ENCODE data around the gene KRTAP3-1. TPM values are rescaled to one million over a fixed set of nuclear protein-coding genes. Genes with fewer than 3 reads are reported as not detected.
"Not testable (repeated sequence)": the region's sequence is repeated elsewhere in the genome, so short reads cannot be mapped to it uniquely, and the experiment has no call there.

The KRTAP3-1 gene
- total RNA-seq (2014; rRNA removed; shearing (Covaris generic)) = not detected in 2 replicates
- not detected in 2 replicates for total RNA-seq (2022)
- not detected for Bru-seq, nascent RNA
- BruChase-seq, experiment 1, labeled RNA remaining after a 6-hour chase = not detected
- not detected for BruChase-seq, experiment 2, labeled RNA remaining after a 2-hour chase
- long read RNA-seq = 0 reads

DNA sequence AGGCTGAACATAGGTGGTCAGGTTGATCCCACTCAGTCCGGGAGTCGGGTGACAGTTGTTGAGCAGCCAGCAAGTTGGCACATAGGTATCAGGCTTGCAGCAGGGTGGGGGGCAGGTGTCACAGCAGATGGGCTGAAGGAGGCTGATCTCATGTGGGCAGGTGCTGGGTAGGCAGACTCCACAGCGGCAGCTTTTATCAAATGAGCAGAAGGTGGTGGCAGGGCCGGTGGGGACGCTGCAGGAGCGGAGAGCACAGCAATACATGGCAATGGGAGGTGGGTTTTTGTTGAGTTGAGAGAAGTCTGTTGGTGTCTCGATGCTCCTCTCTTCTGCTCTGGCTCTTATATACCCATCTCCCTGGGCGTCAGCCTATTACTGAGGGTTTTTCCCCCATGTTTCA, at the start of gene KRTAP3-1:
Gene KRTAP3-1, minus strand, starts transcription at position 318 of the 400 bp plus-strand sequence. Its CDS starts 54 bp downstream, at position 264.
- no peak for DNase-seq (ENCODE audit: low spot score)
- no peaks in the 10 kb centered on the region for H3K79me2 ChIP-seq (ENCODE audit: insufficient read depth, low read depth, low read length)
- H3K4me2 ChIP-seq (ENCODE audit: low read length) = no peak within 1 kb of the TSS
- BruUV-seq (replicated peaks) = no TSS peak
- no peak for TF ChIP-seq EZH2phosphoT487 (IDR thresholded peaks at IDR 0.05; ENCODE audit: borderline replicate concordance, low read depth, low read length)
- TF ChIP-seq, protein P1, sequence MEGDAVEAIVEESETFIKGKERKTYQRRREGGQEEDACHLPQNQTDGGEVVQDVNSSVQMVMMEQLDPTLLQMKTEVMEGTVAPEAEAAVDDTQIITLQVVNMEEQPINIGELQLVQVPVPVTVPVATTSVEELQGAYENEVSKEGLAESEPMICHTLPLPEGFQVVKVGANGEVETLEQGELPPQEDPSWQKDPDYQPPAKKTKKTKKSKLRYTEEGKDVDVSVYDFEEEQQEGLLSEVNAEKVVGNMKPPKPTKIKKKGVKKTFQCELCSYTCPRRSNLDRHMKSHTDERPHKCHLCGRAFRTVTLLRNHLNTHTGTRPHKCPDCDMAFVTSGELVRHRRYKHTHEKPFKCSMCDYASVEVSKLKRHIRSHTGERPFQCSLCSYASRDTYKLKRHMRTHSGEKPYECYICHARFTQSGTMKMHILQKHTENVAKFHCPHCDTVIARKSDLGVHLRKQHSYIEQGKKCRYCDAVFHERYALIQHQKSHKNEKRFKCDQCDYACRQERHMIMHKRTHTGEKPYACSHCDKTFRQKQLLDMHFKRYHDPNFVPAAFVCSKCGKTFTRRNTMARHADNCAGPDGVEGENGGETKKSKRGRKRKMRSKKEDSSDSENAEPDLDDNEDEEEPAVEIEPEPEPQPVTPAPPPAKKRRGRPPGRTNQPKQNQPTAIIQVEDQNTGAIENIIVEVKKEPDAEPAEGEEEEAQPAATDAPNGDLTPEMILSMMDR (conservative IDR thresholded peaks at IDR 0.05; ENCODE audit: low read length) = no peak
- no peaks in the 10 kb centered on the region for H4K20me1 ChIP-seq (ENCODE audit: insufficient read depth, low read length)
- H3K36me3 ChIP-seq (ENCODE audit: insufficient read depth, low read length) = no peaks in the 10 kb centered on the region
- POLR2A ChIA-PET = no interaction called here
- no peaks in the 10 kb centered on the region for H3K9me2 ChIP-seq (ENCODE audit: insufficient read depth, low read length)
- no peak within 1 kb of the TSS for H2AFZ ChIP-seq (ENCODE audit: low read length)
- CTCF ChIA-PET (ENCODE audit: unreplicated experiment) = no interaction called here
- H3K4me3 ChIP-seq (ENCODE audit: low read depth, low read length, poor library complexity, severe bottlenecking) = no peak within 1 kb of the TSS
- no peaks in the 10 kb centered on the region for H3K9me3 ChIP-seq (ENCODE audit: low read length)
- no peaks in the 10 kb centered on the region for H3K4me1 ChIP-seq (ENCODE audit: insufficient read depth, low read length, poor library complexity, severe bottlenecking)
- H3K27ac ChIP-seq (ENCODE audit: low read depth, low read length, poor library complexity, severe bottlenecking) = no peak within 1 kb of the TSS
- intact Hi-C loops (cut with micrococcal nuclease; ENCODE audit: unreplicated experiment) = no loop called here

DNA sequence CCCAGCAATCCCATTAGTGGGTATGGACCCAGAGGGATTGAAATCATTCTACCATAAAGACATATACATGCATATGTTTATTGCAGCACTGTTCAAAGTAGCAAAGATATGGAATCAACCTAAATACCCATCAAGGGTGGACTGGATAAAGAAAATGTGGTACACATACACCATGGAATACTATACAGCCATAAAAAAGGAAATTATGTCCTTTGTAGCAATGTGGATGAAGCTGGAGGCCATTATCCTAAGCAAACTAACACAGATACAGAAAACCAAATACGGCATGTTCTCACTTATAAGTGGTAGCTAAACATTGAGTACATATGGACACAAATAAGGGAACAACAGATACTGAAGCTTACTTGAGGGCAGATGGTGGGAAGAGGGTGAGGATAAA, 48.6 kb upstream of the KRTAP3-1 start:
- no TSS peak for BruUV-seq (replicated peaks)

DNA sequence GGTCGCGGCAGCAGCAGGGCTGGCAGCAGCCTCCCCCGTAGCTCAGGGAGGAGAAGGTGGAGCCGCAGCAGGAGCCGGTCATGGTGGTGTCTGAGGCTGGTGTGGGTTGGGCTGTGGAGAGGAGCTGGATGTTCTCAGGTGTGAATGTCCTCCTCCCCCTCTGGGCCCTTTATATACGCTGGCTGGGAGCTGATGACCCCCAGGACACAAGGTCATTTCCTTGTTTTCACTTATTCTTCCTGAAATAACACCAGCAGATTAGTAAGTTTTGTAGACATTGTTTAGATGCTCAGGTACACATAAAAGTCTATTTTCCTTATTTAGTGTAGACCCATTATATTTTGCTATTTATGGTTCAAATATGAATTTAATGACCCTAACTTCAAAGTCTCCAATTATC, 46.2 kb upstream of the KRTAP3-1 start, which contains the start of gene KRTAP2-2:
Gene KRTAP2-2, minus strand, starts transcription at position 101 of the 400 bp plus-strand sequence. Its CDS starts 19 bp downstream, at position 82.
- POLR2A ChIA-PET; BruUV-seq (replicated peaks); CTCF ChIA-PET (ENCODE audit: unreplicated experiment): not testable (repeated sequence)

More for the DNA sequence above, 48.6 kb upstream of the KRTAP3-1 start:
- Histone ChIP-seq H2AFZ (ENCODE audit: low read length) (no peak overlapping the region), H3K36me3 (ENCODE audit: insufficient read depth, low read length) (no peaks in the 10 kb centered on the region), H3K79me2 (ENCODE audit: insufficient read depth, low read depth, low read length) (no peaks in the 10 kb centered on the region), H4K20me1 (ENCODE audit: insufficient read depth, low read length) (no peaks in the 10 kb centered on the region), H3K9me3 (ENCODE audit: low read length) (no peaks in the 10 kb centered on the region), H3K4me2 (ENCODE audit: low read length) (no peak overlapping the region), H3K4me3 (ENCODE audit: low read depth, low read length, poor library complexity, severe bottlenecking) (no peak overlapping the region), H3K27ac (ENCODE audit: low read depth, low read length, poor library complexity, severe bottlenecking) (no peak overlapping the region), H3K9me2 (ENCODE audit: insufficient read depth, low read length) (no peaks in the 10 kb centered on the region), H3K4me1 (ENCODE audit: insufficient read depth, low read length, poor library complexity, severe bottlenecking) (no peaks in the 10 kb centered on the region)
- TF ChIP-seq, protein P1 (conservative IDR thresholded peaks at IDR 0.05; ENCODE audit: low read length) = no peak
- TF ChIP-seq EZH2phosphoT487 (IDR thresholded peaks at IDR 0.05; ENCODE audit: borderline replicate concordance, low read depth, low read length) = no peak
- intact Hi-C loops (cut with micrococcal nuclease; ENCODE audit: unreplicated experiment) = no loop called here
- no peak for DNase-seq (ENCODE audit: low spot score)
- POLR2A ChIA-PET = interaction anchor here (0.6 kb wide), 1 partner anchor 346 kb away, joined by 3 read pairs; no protein-coding TSS in a partner anchor
- CTCF ChIA-PET (ENCODE audit: unreplicated experiment) = no interaction called here

DNA sequence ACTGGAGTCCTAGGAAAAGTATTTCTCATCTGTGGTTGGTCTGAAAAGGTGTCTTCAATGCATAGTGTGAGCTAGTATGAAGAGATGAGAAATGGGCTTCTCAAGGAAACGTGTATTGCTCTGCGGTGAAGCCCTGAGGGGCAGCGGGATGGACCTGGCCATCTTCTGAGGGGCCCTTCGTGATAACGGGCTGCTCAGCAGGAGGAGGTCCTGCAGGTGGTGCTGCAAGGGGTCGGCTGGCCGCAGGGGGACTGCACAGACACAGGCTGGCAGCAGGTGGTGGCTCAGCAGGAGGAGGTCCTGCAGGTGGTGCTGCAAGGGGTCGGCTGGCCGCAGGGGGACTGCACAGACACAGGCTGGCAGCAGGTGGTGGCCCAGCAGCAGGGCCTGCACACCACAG, 45.6 kb upstream of the KRTAP3-1 start:
- H3K27ac ChIP-seq (ENCODE audit: low read depth, low read length, poor library complexity, severe bottlenecking); H4K20me1 ChIP-seq (ENCODE audit: insufficient read depth, low read length); H3K9me3 ChIP-seq (ENCODE audit: low read length); H3K4me1 ChIP-seq (ENCODE audit: insufficient read depth, low read length, poor library complexity, severe bottlenecking); H3K4me3 ChIP-seq (ENCODE audit: low read depth, low read length, poor library complexity, severe bottlenecking); H3K9me2 ChIP-seq (ENCODE audit: insufficient read depth, low read length); DNase-seq (ENCODE audit: low spot score); intact Hi-C loops (cut with micrococcal nuclease; ENCODE audit: unreplicated experiment); H3K4me2 ChIP-seq (ENCODE audit: low read length); H3K79me2 ChIP-seq (ENCODE audit: insufficient read depth, low read depth, low read length); BruUV-seq (replicated peaks); H3K36me3 ChIP-seq (ENCODE audit: insufficient read depth, low read length); H2AFZ ChIP-seq (ENCODE audit: low read length); POLR2A ChIA-PET; CTCF ChIA-PET (ENCODE audit: unreplicated experiment): not testable (repeated sequence)

More for the DNA sequence above, 46.2 kb upstream of the KRTAP3-1 start, which contains the start of gene KRTAP2-2:
- intact Hi-C loops (cut with micrococcal nuclease; ENCODE audit: unreplicated experiment); H3K4me3 ChIP-seq (ENCODE audit: low read depth, low read length, poor library complexity, severe bottlenecking); H3K27ac ChIP-seq (ENCODE audit: low read depth, low read length, poor library complexity, severe bottlenecking); H3K36me3 ChIP-seq (ENCODE audit: insufficient read depth, low read length); H4K20me1 ChIP-seq (ENCODE audit: insufficient read depth, low read length); DNase-seq (ENCODE audit: low spot score); H3K4me1 ChIP-seq (ENCODE audit: insufficient read depth, low read length, poor library complexity, severe bottlenecking); H2AFZ ChIP-seq (ENCODE audit: low read length); H3K9me3 ChIP-seq (ENCODE audit: low read length); H3K79me2 ChIP-seq (ENCODE audit: insufficient read depth, low read depth, low read length); H3K4me2 ChIP-seq (ENCODE audit: low read length); H3K9me2 ChIP-seq (ENCODE audit: insufficient read depth, low read length): not testable (repeated sequence)

Measured in OCI-LY7 (cell line).